ENCODE results near the gene TMEM80. TPM values are rescaled to one million over a fixed set of nuclear protein-coding genes. Genes with fewer than 3 reads are reported as not detected.

The TMEM80 gene
- total RNA-seq, 1 experiment from 2014 or later: 45.2 TPM

DNA sequence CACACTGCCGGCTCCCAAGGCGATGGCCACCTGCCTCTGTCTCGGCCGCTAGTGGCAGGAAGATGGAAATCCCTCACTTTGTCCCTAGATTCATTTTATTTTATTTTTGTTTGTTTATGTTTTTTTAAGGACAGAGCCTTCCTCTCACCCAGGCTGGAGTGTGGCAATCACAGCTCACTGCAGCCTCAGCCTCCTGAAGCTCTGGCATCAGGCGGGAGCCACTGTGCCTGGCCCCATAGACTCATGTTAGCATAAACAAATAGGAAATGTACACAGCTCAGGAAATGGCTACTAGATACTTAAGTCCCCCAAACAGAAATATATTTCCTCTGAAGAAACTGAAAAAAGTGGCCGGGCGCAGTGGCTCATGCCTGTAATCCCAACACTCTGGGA lies 3.5 kb downstream of the TMEM80 start:
- Histone ChIP-seq H3K27ac (ENCODE audit: low read length) (peak overlapping the region; percentile 96; the same call in 1 of the 2 replicates), H3K4me3 (ENCODE audit: low read depth in 2 of 2, low read length in 2 of 2) (no peak overlapping the region), H3K9me3 (ENCODE audit: control insufficient read depth, insufficient read depth, low read depth, low read length) (no peaks in the 10 kb centered on the region), H3K36me3 (ENCODE audit: control insufficient read depth, insufficient read depth, low read length) (no peaks in the 10 kb centered on the region), H3K27me3 (ENCODE audit: control insufficient read depth, insufficient read depth, low read length) (no peaks in the 10 kb centered on the region), H3K4me1 (ENCODE audit: control insufficient read depth, insufficient read depth, low read length) (peaks cover 48% of the 10 kb centered on the region)
- CTCF ChIA-PET: no interaction called here
- no TSS peak for BruUV-seq (replicated peaks)
- intact Hi-C loops (cut with micrococcal nuclease; ENCODE audit: unreplicated experiment): no loop called here
- ATAC-seq (no peak), DNase-seq (ENCODE audit: low read depth, low spot score) (no peak)
- TF ChIP-seq, protein P1, sequence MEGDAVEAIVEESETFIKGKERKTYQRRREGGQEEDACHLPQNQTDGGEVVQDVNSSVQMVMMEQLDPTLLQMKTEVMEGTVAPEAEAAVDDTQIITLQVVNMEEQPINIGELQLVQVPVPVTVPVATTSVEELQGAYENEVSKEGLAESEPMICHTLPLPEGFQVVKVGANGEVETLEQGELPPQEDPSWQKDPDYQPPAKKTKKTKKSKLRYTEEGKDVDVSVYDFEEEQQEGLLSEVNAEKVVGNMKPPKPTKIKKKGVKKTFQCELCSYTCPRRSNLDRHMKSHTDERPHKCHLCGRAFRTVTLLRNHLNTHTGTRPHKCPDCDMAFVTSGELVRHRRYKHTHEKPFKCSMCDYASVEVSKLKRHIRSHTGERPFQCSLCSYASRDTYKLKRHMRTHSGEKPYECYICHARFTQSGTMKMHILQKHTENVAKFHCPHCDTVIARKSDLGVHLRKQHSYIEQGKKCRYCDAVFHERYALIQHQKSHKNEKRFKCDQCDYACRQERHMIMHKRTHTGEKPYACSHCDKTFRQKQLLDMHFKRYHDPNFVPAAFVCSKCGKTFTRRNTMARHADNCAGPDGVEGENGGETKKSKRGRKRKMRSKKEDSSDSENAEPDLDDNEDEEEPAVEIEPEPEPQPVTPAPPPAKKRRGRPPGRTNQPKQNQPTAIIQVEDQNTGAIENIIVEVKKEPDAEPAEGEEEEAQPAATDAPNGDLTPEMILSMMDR (IDR thresholded peaks at IDR 0.05): no peak
- TF ChIP-seq POLR2AphosphoS5 (IDR thresholded peaks at IDR 0.05; ENCODE audit: low read depth, low read length): no peak
- TF ChIP-seq, protein P2, sequence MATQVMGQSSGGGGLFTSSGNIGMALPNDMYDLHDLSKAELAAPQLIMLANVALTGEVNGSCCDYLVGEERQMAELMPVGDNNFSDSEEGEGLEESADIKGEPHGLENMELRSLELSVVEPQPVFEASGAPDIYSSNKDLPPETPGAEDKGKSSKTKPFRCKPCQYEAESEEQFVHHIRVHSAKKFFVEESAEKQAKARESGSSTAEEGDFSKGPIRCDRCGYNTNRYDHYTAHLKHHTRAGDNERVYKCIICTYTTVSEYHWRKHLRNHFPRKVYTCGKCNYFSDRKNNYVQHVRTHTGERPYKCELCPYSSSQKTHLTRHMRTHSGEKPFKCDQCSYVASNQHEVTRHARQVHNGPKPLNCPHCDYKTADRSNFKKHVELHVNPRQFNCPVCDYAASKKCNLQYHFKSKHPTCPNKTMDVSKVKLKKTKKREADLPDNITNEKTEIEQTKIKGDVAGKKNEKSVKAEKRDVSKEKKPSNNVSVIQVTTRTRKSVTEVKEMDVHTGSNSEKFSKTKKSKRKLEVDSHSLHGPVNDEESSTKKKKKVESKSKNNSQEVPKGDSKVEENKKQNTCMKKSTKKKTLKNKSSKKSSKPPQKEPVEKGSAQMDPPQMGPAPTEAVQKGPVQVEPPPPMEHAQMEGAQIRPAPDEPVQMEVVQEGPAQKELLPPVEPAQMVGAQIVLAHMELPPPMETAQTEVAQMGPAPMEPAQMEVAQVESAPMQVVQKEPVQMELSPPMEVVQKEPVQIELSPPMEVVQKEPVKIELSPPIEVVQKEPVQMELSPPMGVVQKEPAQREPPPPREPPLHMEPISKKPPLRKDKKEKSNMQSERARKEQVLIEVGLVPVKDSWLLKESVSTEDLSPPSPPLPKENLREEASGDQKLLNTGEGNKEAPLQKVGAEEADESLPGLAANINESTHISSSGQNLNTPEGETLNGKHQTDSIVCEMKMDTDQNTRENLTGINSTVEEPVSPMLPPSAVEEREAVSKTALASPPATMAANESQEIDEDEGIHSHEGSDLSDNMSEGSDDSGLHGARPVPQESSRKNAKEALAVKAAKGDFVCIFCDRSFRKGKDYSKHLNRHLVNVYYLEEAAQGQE (IDR thresholded peaks at IDR 0.05; ENCODE audit: insufficient read depth in 1 of 2, low read depth in 2 of 2, low read length in 1 of 2): no peak
- no peak for TF ChIP-seq SIN3A (IDR thresholded peaks at IDR 0.05; ENCODE audit: borderline replicate concordance, insufficient read depth, low read depth, low read length)
- TF ChIP-seq TCF7L2 (IDR thresholded peaks at IDR 0.05; ENCODE audit: low read depth, low read length): no peak
- in situ Hi-C loops (cut with HindIII; ENCODE audit: low pct_unique_long_range_greater_than_20kb, low sequenced_read_pairs): no loop called here
- POLR2A ChIA-PET: interaction anchor here (0.6 kb wide), 1 partner anchor 27 kb away, joined by 12 read pairs; no protein-coding TSS in a partner anchor

DNA sequence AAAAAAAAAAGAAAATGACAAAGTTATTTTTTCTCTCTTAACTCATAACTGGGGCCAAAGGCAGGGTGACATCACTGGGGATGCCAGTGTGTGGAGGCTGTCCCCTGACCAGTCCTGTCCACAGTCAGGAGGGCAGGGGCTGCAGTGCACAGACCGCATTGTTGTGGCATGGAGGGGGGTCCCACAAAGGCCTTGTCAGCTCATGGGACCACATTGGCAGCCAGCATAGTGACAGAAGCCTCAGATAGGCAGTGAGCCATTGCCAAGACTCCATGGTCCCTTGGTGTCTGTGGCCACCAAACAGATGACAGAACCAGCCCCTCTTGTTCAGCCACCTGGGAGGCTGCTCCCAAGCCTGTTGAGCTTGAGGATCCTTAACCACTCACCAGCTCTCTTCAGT lies 4.1 kb downstream of the TMEM80 start:
- Histone ChIP-seq H3K9me3 (ENCODE audit: control insufficient read depth, insufficient read depth, low read depth, low read length) (no peaks in the 10 kb centered on the region), H3K27ac (ENCODE audit: low read length) (no peak overlapping the region), H3K4me3 (ENCODE audit: low read depth in 2 of 2, low read length in 2 of 2) (no peak overlapping the region), H3K4me1 (ENCODE audit: control insufficient read depth, insufficient read depth, low read length) (peaks cover 53% of the 10 kb centered on the region), H3K36me3 (ENCODE audit: control insufficient read depth, insufficient read depth, low read length) (no peaks in the 10 kb centered on the region), H3K27me3 (ENCODE audit: control insufficient read depth, insufficient read depth, low read length) (no peaks in the 10 kb centered on the region)
- POLR2A ChIA-PET: interaction anchor here (0.7 kb wide), 1 partner anchor 84 kb away, joined by 6 read pairs; no protein-coding TSS in a partner anchor
- ATAC-seq (no peak), DNase-seq (ENCODE audit: low read depth, low spot score) (no peak)
- no TSS peak for BruUV-seq (replicated peaks)
- intact Hi-C loops (cut with micrococcal nuclease; ENCODE audit: unreplicated experiment): no loop called here
- TF ChIP-seq SIN3A (IDR thresholded peaks at IDR 0.05; ENCODE audit: borderline replicate concordance, insufficient read depth, low read depth, low read length): no peak
- TF ChIP-seq, protein P1 (IDR thresholded peaks at IDR 0.05): no peak
- TF ChIP-seq POLR2AphosphoS5 (IDR thresholded peaks at IDR 0.05; ENCODE audit: low read depth, low read length): peak; percentile 55
- TF ChIP-seq TCF7L2 (IDR thresholded peaks at IDR 0.05; ENCODE audit: low read depth, low read length): no peak
- TF ChIP-seq, protein P2 (IDR thresholded peaks at IDR 0.05; ENCODE audit: insufficient read depth in 1 of 2, low read depth in 2 of 2, low read length in 1 of 2): no peak
- in situ Hi-C loops (cut with HindIII; ENCODE audit: low pct_unique_long_range_greater_than_20kb, low sequenced_read_pairs): no loop called here
- CTCF ChIA-PET: no interaction called here
